GM18909 (cell line): ENCODE results near the gene THY1.
"Not testable (repeated sequence)": the region's sequence is repeated elsewhere in the genome, so short reads cannot be mapped to it uniquely, and the experiment has no call there.

Experiments used
- ATAC-seq: cut with Tn5 transposase; IDR thresholded peaks from one replicate; pipeline ENCODE4 v1.9.1; 2021; ENCODE audit warnings: mild to moderate bottlenecking; ENCODE audit not compliant: unreplicated experiment, poor library complexity

THY1 gene

GRCh38 chr11:119419834-119420492 is 3.0 kb downstream of the THY1 start:
- ATAC-seq, result no peak

GRCh38 chr11:119419246-119419645 is 3.7 kb downstream of the THY1 start:
- no peak for ATAC-seq

GRCh38 chr11:119418759-119419158 is 4.2 kb downstream of the THY1 start:
- no peak for ATAC-seq

GRCh38 chr11:119417726-119418540 is 5.0 kb downstream of the THY1 start:
- ATAC-seq, result no peak

- no peak for ATAC-seq
Observed at GRCh38 chr11:119416606-119417580, 6.1 kb downstream of the THY1 start.

GRCh38 chr11:119415966-119416365 is 7.0 kb downstream of the THY1 start:
- ATAC-seq, result no peak

- ATAC-seq, result no peak
Observed at GRCh38 chr11:119415517-119415916, 7.5 kb downstream of the THY1 start.

- no peak for ATAC-seq
Observed at GRCh38 chr11:119414734-119415133, 8.2 kb downstream of the THY1 start.

- ATAC-seq, result no peak
Observed at GRCh38 chr11:119414321-119414720, 8.7 kb downstream of the THY1 start.

GRCh38 chr11:119412072-119412471 is 10.9 kb downstream of the THY1 start:
- ATAC-seq, result no peak

- no peak for ATAC-seq
Observed at GRCh38 chr11:119410501-119410900, 12.5 kb downstream of the THY1 start.

GRCh38 chr11:119409731-119410130 is 13.2 kb downstream of the THY1 start:
- ATAC-seq, result no peak

- ATAC-seq, result no peak
Observed at GRCh38 chr11:119406005-119406404, 17.0 kb downstream of the THY1 start.

GRCh38 chr11:119405448-119405847 is 17.5 kb downstream of the THY1 start:
- not testable (repeated sequence) for ATAC-seq

- no peak for ATAC-seq
Observed at GRCh38 chr11:119404872-119405271, 18.1 kb downstream of the THY1 start.

- no peak for ATAC-seq
Observed at GRCh38 chr11:119403021-119403420, 20.0 kb downstream of the THY1 start.

GRCh38 chr11:119402470-119402869 is 20.5 kb downstream of the THY1 start:
- no peak for ATAC-seq

- no peak for ATAC-seq
Observed at GRCh38 chr11:119400860-119401259, 22.1 kb downstream of the THY1 start.

GRCh38 chr11:119397740-119398139 is 25.2 kb downstream of the THY1 start:
- ATAC-seq, result no peak

GRCh38 chr11:119396835-119397234 is 26.1 kb downstream of the THY1 start:
- ATAC-seq, result no peak

GRCh38 chr11:119391275-119391674 is 31.7 kb downstream of the THY1 start:
- no peak for ATAC-seq
